Measurements from ENCODE around the gene TWIST2. TPM values are rescaled to one million over a fixed set of nuclear protein-coding genes. Genes with fewer than 3 reads are reported as not detected.

Gene TWIST2
- total RNA-seq, 1 donor from 2014 or later, result 2.7 TPM

DNA sequence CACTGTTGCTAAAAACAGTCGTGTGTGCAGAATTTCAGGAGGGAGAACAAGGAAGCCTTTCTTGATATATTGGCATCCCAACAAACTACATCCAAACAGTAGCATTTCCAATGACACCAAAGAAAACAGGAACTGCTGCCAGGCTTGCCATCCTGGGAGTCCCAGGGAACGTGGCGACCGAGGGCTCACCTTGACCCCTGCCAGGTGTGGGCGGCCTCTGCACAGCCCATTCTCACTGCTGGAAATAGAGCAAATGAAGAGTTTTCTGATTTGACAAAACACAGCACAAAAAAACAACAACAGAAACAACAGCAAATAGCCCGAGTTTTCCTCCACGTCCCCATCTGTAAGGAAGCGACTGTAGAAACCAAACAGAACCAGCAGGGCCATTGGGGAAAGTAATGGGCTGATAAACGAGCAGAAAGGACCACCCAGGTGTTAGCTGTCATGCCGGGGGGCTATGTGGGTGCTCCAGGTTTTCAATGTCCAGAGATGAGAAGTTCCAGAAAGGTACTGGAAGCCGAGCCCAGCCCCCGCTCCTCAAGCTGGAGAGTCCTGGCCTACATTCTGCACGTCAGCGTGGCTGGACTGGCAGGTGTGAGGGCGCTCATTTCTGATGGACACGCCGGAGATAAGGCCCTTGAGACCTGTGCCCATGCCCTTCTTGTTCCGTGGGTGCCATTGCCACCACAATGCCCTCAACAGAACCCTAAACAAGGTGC, 80.8 kb downstream of the TWIST2 start:
- Histone ChIP-seq H3K4me3 (no peak overlapping the region), H3K9me3 (replicated peaks) (peaks cover 7% of the 10 kb centered on the region), H3K27me3 (ENCODE audit: low read depth) (peaks cover 56% of the 10 kb centered on the region), H3K4me1 (peaks cover 17% of the 10 kb centered on the region), H3K27ac (replicated peaks) (peak overlapping the region; percentile 60), H3K36me3 (no peaks in the 10 kb centered on the region)
- TF ChIP-seq, protein P1, sequence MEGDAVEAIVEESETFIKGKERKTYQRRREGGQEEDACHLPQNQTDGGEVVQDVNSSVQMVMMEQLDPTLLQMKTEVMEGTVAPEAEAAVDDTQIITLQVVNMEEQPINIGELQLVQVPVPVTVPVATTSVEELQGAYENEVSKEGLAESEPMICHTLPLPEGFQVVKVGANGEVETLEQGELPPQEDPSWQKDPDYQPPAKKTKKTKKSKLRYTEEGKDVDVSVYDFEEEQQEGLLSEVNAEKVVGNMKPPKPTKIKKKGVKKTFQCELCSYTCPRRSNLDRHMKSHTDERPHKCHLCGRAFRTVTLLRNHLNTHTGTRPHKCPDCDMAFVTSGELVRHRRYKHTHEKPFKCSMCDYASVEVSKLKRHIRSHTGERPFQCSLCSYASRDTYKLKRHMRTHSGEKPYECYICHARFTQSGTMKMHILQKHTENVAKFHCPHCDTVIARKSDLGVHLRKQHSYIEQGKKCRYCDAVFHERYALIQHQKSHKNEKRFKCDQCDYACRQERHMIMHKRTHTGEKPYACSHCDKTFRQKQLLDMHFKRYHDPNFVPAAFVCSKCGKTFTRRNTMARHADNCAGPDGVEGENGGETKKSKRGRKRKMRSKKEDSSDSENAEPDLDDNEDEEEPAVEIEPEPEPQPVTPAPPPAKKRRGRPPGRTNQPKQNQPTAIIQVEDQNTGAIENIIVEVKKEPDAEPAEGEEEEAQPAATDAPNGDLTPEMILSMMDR (IDR thresholded peaks at IDR 0.05; ENCODE audit: borderline replicate concordance), result no peak
- DNase-seq, result no peak
- intact Hi-C loops (cut with micrococcal nuclease), result no loop called here

DNA sequence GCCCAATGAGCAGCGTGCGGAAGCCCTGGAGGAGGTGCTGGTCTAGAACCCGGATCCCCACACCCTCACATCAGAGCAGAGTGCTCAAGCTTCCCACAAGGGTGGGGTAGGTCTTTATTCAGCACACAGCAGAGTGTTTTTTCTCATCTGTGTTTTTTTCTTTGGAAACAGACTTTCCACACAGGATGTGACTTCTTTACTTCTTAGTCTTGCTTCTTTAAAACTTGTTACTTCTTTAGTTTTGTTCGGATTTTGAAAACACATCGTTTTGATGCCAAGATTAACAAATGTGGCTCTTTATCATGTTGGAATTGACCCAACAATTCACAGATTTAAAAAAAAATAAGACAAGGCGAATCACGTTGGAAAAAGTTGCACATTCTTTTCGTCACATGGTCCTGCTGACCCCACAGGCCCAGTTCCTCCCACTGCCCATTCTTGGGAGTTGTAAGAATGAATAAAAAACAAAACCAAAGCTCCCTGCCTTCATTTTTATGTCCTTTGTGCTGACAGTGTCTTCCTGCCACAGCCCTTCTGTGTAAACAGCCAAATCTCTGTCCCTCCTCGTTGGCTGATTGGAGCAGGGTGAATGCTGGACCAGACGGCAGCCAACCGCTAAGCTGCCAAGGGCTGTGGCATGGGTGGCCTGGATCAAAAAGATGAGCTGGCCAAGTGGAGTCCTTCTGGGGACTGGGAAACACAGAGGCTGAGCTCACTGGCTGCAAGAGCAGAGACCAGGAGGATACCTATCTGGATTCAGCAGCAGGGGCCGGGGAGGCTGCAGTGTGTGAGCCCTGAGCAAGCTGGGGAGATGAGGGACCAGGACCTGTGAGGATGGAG, 81.6 kb downstream of the TWIST2 start:
- H3K27ac ChIP-seq (replicated peaks), result peak overlapping the region; percentile 60
- H3K9me3 ChIP-seq (replicated peaks), result peaks cover 15% of the 10 kb centered on the region
- DNase-seq, result peak; percentile 56
- no peaks in the 10 kb centered on the region for H3K36me3 ChIP-seq
- intact Hi-C loops (cut with micrococcal nuclease), result no loop called here
- no peak overlapping the region for H3K4me3 ChIP-seq
- H3K27me3 ChIP-seq (ENCODE audit: low read depth), result peaks cover 49% of the 10 kb centered on the region
- peaks cover 17% of the 10 kb centered on the region for H3K4me1 ChIP-seq
- TF ChIP-seq, protein P1 (IDR thresholded peaks at IDR 0.05; ENCODE audit: borderline replicate concordance), result no peak

DNA sequence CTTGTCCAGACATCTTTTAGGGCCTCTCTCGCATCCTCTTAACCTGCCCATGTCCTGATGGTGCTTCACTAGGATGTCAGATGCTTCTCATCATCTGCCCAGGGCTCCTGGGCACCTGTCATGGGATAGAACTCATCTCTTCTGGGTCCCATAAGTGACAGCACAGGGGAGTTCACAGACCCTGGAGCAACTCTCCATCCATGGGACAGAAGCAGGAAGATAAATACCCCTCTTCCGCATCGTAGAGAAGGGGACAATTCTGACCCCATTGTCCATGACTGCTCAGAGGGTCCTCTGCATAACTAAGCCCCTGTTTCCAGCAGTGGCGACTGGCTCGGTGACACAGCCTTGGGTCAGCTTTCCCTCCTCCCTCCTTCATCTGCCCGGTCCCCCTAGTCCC, 82.3 kb downstream of the TWIST2 start:
- intact Hi-C loops (cut with micrococcal nuclease), result no loop called here
- peaks cover 41% of the 10 kb centered on the region for H3K27me3 ChIP-seq (ENCODE audit: low read depth)
- peaks cover 21% of the 10 kb centered on the region for H3K9me3 ChIP-seq (replicated peaks)
- TF ChIP-seq, protein P1 (IDR thresholded peaks at IDR 0.05; ENCODE audit: borderline replicate concordance), result no peak
- H3K27ac ChIP-seq (replicated peaks), result peak overlapping the region; percentile 60
- H3K36me3 ChIP-seq, result no peaks in the 10 kb centered on the region
- no peak for DNase-seq
- H3K4me3 ChIP-seq, result no peak overlapping the region
- peaks cover 17% of the 10 kb centered on the region for H3K4me1 ChIP-seq

DNA sequence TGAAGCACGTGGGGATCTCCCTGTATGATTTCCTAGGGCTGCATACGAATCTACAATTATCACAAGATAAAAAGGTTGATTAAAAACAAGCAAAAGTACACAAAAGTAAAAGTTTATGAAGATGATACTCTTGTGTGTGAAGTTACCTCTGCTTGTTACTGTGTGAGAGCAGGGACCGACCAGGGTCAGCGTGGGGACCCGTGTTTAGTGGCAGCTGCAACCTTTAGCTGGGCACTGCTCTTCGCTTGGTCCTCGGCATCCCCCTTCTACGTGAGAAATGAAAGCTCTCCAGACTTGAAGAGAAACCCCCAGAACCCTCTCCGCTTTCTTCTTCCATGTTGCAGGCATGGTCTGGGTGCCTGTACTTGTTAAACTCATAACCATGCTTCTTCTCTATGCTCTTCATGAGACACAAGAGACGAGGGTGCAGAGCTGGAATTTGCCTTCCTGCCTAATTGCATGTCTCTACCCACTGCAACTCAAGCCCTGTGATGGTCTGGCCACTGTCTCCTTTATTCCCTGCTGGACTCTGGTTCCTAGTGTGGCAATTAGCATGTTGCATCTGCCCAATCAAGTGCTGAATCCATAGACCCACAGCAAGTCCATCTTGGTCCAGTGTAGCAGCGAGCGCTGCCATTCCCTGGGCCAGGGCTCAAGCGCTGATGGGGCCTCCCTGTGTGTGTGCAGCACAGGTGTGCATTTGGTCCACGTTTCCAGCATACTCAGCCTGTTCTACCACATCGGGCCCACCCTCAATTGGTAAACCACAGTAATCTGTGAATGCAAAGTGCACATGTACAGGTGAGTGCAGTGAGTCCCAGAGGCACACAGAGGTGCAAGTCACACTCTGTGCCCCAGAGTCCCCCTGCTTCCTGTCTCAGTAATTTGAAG, 88.5 kb downstream of the TWIST2 start:
- intact Hi-C loops (cut with micrococcal nuclease), result no loop called here
- Histone ChIP-seq H3K4me3 (no peak overlapping the region), H3K27ac (replicated peaks) (no peak overlapping the region), H3K27me3 (ENCODE audit: low read depth) (peaks cover 37% of the 10 kb centered on the region), H3K4me1 (peaks cover 3% of the 10 kb centered on the region), H3K9me3 (replicated peaks) (peaks cover 21% of the 10 kb centered on the region), H3K36me3 (no peaks in the 10 kb centered on the region)
- no peak for DNase-seq
- TF ChIP-seq, protein P1 (IDR thresholded peaks at IDR 0.05; ENCODE audit: borderline replicate concordance), result no peak

DNA sequence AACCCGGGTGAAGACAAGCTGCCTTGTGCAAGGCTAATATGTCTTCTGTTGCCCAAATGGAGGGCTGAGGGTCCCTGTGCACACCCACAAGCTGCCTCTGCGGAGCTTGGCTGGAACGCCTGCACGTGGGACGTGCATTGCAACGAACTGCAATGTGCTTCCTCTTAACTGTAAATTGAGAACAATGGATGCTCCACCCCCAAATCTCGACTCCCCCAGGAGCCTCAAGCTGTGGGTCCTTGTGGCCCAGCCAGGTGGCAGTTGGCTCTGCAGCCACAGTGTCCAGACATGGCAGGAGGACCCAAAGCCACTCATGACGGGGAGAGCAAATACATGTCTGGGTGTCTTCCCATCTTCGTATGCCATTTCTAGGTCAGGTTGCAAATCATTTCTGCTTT, 90.1 kb downstream of the TWIST2 start:
- no peak for DNase-seq
- Histone ChIP-seq H3K4me3 (no peak overlapping the region), H3K36me3 (no peaks in the 10 kb centered on the region), H3K4me1 (peaks cover 3% of the 10 kb centered on the region), H3K9me3 (replicated peaks) (peaks cover 21% of the 10 kb centered on the region), H3K27me3 (ENCODE audit: low read depth) (peaks cover 40% of the 10 kb centered on the region), H3K27ac (replicated peaks) (peak overlapping the region; percentile 67)
- intact Hi-C loops (cut with micrococcal nuclease), result no loop called here
- TF ChIP-seq, protein P1 (IDR thresholded peaks at IDR 0.05; ENCODE audit: borderline replicate concordance), result no peak
